NCI-H2196 treated with DMSO at 0.1 percent for 48 hours (cell line): ENCODE results near the gene DIP2C.

Experiments used
- DNase-seq: peaks from one replicate; lab custom pipeline; 2025; ENCODE audit not compliant: unreplicated experiment; lab: John Stamatoyannopoulos, UW

Gene DIP2C

GRCh38 chr10:226018-226417 lies 463.4 kb downstream of the DIP2C start:
- no peak for DNase-seq

GRCh38 chr10:224571-224970 lies 464.9 kb downstream of the DIP2C start:
- no peak for DNase-seq
